Measurements from ENCODE around the gene JAZF1.

The JAZF1 gene

DNA sequence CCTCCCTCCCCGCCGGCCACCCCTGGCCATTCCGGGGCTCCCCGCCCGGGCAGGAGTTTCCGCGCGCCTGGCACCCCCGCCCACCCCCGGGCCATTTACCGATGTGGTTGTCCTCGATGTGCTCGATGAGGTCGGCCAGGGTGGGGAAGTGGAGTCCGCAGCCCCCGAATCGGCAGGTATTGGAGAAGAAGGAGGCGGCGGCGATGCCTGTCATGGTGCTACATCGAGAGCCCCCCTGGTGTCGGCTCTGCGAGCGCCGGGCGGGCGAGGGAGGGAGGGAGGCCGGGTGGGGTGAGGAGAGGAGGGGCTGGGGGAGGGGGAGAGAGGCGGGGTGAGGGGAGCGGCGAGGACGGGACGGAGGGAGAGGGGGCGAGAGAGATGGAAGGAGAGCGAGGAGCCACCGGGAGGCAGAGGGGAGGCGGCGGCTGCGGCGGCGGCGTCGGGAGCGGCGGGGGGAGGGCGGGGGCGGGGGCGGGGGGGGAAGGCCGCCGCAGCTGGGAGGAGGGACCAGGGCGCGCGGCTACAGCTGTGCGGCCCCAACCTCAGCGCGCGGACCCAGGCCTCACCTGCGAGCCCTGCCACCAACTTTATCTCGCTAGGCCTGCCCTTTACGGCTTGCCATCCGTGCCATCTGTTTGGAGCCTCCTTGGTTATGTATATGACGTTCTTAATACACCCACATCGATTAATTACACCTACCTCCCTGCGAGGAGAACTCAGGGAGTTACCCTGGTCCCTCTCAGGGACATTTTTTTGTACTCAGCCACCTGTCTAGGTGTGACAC lies at the start of gene JAZF1:
TSS of gene JAZF1 (minus strand) at position 432 of the 784 bp plus-strand sequence.
- DNase-seq (ENCODE audit: low read depth): peak; percentile 61

DNA sequence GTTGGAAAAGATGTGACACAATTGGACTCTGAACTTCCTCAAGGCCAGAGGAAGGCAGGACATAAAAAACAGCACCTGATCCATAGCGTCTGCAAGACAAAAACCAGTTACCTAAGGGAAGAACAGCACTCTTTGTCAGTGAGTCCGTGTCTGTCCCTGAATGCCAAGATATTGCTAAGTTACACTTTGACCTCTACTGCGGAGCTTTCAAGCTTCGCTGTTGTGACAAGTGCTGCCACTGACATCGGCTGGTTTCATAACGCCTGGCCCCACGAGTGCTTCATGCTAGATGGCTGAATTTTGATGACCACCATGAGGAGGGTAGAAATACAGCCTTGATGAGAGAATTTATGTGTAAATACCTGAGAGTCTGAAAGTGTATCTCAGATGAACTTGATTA lies 49.7 kb upstream of the JAZF1 start:
- no peak for DNase-seq (ENCODE audit: low read depth)

DNA sequence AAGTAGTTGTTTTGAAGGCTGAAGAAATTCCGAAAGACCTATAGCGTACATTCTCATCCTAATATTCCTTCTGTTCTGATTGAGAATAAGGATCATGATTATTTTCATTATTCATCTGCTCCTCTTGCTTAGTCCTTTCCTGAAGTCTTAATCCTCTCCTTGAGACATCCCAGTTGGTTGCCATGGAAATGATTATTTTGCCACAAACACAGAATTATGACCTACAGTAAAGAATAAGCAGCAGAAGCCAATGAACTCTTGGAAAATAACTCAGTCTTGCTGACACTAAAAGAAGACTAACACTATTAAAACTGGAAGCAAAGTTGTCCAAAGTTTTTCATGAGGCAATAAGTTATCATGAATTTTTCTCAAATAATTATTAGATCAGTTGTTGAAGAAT lies 47.8 kb upstream of the JAZF1 start:
- DNase-seq (ENCODE audit: low read depth): no peak

DNA sequence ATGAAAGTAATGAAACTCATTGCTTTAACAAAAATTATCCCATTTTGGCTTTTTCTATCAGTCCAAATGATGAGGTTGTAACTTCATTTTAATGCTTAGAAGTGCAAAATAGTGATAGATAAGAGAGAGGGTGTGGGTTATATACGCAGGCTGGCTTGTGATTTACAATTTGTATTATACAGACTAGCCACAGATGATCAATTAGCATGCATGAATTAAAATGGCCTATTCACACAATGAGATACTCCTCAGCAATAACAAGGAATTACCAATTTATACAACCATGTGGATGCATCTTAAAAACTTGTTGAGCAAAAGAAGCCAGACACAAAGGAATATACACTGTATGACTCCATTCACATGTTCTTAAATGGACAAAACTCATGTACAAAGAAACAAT lies 45.4 kb upstream of the JAZF1 start:
- no peak for DNase-seq (ENCODE audit: low read depth)

DNA sequence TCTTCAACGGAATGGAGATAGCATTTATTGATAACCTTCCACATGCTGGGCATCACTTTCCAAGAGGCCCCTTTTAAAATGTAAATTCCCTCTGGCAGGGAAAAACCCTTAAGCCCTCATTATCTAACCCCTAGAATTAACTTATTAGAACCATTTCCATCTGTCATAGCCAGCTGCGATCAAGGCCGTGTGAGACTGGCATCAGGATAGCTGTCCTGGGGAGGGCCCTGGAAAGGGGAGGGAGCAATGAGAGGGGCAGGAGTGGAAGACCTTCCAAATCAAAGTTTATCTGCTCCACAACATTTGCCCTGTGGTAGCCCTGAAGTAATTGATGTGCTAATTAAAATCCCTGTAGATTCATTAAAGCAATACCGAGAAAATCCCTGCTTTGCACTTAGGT lies 45.0 kb upstream of the JAZF1 start:
- DNase-seq (ENCODE audit: low read depth): no peak

DNA sequence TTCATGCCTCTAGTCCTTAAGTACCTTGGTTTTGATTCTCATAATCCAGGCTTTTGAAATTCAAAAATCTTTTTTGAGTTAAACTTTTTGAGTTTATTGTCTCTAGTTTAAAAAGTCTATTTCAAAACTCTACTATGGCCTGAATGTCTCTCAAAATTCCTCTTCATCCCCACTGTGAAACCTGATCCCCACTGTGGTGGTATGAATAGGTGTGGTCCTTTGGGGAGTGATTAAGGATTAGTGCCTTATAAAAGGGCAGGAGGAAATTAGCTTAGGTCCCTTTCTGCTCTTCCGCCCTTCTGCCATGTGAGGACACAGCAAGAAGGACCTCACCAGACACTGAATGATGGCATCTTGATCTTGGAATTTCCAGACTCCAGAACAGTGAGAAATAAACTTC lies 44.1 kb upstream of the JAZF1 start:
- DNase-seq (ENCODE audit: low read depth): no peak

DNA sequence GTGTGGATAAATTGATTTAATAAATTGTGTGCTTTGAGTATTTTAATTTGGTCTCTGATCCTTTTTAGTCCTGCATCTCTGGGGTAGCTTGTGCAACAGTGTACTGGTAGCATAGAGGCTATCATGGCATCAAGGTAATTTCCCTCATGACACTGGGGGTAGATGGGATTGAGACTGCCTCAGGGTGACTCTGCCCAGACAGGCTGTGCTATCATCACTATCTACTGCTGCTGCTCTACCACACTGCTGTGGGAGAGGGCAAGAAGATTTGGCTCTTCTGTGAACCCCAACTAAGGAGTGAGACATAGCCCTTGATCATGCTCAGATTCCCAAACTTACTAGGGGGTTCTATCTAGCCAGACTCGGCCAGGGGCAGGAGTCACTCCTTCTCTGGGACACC lies 43.6 kb upstream of the JAZF1 start:
- no peak for DNase-seq (ENCODE audit: low read depth)

DNA sequence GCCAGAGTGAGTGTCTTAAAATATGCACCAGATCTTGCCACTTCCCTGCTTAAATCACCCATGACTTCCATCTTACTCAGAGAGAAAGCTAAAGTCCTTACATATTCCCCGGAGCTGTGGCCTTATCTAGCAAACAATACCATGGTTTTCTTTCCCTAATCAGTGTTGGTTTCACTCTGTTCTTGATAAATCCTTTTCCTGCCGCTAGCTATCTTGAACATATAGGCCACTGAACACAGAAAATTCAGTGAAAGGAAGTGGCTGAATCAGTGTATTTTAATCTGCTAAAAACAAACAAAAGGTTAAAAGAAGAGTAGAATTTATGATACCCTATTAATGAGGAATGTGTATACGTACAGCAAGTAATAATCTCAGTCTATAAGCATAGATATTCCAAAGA lies 42.0 kb upstream of the JAZF1 start:
- no peak for DNase-seq (ENCODE audit: low read depth)

DNA sequence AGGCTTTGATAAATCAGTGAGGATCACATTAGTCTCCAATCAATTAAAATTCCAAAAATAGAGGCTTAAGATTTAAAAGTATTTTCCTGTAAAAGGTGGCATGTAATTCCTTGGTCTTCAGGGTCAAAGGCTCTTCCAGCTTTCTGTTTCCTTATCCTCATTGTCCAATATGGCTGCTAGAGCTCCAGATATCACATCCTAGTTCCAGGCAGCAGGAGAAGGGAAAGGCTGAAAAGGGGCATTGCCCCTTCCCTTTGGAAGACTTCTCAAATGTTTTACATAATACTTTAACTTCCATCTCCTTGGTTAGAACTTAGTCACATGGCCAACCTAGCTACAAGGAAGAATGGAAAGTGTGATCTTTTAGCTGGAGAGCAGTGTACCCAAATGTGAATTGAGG lies 39.2 kb upstream of the JAZF1 start:
- DNase-seq (ENCODE audit: low read depth): no peak

DNA sequence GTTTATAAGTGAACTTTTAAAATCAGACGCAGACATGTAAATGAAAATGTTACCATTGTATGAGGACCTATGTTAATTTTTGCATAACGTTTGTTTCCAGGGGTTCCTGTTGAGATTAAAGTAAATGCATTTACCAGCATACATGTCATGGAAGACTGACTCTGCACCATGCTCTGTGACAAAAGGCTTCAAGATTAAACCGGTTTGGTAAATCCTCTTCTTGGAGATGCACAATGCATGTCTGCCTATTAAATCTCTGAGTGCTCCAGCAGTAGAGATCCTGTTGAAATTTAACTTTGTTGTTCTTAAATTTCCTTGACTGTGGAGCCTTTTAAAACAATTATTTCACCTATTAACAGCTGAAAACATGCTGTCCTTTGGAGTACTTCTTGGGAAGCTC lies 36.5 kb upstream of the JAZF1 start:
- DNase-seq (ENCODE audit: low read depth): no peak

DNA sequence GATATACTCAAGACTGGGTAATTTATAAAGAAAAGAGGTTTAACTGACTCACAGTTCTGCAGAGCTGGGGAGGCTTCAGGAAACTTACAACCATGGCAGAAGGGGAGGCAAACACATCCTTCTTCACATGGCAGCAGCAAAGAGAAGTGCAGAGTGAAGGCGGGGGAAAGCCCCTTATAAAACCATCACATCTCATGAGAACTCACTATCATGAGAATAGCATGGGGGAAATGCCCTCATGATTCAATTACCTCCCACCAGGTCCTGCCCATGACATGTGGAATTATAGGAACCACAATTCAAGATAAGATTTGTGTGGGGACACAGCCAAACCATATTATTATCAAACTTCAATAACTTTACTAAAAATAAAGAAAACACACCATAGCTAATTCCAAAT lies 30.4 kb upstream of the JAZF1 start:
- DNase-seq (ENCODE audit: low read depth): no peak

DNA sequence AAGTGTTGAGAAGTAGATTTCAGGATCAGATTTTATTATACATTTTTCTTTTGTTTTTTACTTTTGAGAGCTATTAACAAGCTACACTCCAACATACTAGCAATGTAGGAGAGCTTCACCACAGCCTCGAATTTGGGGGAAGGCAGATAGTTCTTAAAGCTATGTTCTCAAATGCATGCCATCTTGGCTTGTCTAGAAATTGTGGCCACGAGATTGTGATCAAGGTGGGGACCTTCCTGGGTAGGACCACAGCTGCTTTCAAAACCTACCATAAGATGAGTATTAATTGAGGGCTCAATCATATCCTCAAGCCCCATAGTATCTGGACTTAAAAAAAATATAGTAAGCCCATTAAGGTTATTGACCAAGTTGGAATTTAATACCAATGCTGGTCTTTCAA lies 27.9 kb upstream of the JAZF1 start:
- DNase-seq (ENCODE audit: low read depth): no peak

DNA sequence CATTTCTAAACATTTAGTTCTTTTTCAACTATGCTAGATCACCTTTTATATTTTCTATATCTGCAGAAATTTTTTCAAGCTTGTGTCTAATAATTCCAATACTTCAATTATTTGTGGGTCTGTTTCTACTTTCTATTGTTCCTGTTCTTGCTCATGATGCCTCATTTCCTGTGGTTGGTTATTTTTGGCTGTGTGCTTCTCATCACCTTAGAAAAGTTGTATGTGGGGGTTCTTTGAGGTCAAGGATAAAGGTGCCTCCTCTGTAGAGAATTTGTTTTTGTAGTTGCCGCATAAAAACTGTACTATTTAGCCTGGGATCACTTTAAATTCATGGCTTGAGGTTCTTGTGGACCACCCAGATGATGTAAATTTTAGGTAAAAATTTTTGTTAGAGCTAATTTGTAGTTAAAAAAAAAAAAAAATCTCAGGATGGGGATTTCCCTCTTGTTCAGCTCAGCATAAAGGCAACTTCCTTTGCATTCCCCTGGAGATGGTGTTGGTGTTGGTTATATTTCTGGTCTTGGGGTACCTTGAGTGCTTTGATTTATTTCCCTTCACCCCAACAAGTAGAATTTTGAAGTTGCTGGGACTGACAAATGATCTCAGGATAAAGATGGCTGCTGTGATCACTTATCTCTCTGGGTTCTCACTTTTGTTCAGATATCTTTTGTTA lies 27.0 kb upstream of the JAZF1 start:
- DNase-seq (ENCODE audit: low read depth): no peak

DNA sequence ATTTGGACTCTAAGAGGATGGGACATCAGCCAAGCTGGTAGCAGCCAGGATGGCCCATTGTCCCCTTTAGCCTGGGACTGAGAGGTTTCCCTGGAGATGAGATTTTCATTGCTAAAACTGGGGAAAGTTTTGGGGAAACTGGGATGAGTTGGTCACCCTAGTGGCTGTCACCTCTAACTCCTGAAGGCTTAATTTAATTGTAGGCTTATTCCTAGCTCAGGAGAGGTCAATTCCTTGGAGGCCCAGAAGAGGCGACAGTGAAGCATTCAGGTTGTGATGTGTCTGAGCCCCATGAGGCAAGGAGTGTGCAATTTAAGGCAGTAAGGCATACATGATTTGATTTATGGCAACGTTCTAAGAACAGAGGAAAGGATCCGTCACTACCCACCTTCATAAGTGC lies 24.9 kb upstream of the JAZF1 start:
- DNase-seq (ENCODE audit: low read depth): no peak

DNA sequence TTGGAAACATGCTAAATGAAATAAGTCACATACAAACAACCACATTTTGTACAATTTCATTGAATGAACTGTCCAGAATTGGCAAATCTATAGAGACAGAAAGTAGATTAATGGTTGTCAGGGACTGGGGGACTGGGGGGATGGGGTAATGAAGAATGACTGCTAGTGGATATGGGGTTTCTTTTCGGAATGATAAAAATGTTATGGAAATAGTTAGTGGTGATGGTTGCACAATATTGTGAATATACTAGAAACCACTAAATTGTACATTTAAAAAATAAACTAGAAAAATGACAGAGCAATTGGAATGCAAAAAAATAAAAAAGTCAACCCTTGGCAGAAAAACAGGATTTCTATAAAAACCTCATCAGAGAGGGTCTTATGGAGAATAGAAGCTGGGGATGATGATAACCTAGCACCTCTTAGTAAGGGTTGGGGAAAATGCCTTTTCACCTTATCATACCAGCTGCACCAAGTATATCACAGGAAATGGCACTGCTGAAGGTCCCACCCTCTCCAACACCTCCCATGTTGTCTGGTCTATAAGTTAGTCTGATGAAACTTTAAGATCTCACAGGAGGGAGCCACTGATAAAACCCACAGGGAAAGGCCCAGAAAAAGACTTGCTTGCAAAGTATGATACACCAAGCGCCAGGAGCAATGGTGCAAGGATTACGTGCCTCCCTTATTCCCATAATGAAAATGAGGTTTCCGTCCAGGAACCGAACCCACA lies 23.1 kb upstream of the JAZF1 start:
- DNase-seq (ENCODE audit: low read depth): peak; percentile 41

DNA sequence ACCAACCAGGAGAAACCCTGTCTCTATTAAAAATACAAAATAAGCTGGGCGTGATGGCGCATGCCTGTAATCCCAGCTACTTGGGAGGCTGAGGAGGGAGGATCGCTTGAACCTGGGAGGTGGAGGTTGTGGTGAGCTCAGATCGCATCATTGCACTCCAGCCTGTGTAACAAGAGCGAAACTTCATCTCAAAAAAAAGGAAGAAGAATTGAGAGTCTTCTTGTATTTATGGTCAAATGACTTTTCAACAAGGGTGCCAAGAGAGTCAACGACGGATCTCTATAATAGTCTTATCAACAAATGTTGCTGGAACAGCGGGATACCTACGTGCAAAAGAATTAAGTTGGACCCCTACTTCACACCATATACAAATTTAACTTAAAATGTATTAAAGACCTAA lies 21.6 kb upstream of the JAZF1 start:
- DNase-seq (ENCODE audit: low read depth): no peak

DNA sequence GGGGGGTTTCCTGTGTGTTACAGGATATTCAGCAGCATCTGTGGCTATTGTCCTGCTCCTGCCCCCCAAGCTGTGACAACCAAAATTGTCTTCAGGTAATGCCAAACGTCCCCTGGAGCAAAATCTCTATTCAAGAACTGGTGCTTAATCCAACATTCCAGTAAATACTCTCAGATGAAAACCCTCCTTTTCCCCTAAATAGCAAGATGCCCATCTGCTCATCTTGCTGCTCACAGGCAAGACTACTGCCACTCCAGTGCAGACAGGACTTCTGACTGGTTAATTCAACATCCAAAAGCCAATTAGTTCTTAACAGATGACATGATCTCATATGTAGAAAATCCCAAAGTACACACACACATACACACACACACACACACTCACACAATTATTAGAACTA lies 20.5 kb upstream of the JAZF1 start:
- DNase-seq (ENCODE audit: low read depth): no peak

DNA sequence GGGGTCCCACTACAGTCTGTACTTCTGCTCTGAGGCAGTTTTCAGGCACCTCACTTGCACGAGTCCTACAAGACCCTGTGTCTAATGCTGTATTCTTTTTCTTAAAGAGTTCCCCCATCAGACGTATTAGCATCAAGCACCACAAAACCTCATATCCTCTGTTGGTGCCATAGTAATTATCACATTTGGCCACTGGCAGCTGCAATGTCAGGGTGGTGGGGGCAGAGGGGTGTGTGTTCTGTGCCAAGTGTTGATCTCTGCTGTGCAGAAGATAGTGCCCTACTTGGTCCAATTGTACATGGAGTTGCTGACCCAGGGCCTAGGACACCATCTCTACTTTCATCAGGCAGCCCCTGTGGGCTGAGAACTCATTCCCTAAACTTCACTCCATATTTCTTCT lies 20.0 kb upstream of the JAZF1 start:
- no peak for DNase-seq (ENCODE audit: low read depth)

DNA sequence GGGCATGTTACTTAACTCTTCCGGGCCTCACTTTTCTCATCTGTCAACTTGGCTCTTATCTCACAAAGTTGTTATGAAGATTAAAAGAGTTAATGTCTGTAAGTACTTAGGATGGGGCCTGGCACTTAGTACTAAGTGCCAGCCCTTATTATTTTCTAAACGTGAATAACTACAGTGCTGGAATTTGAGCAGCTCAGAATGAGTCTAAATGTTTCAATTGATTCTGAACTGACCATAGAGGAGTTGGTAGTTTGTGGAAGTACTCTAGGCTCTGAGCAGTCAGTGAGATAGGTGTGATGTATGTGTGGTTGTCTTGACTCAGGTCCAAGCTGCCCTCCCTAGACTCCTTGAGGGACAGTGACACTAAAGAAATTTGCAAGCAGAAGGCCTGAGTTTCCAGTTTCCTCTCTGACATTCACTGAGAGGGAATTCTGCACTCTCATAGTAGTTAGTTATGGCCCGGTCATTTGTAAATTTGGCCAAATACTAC lies 18.5 kb upstream of the JAZF1 start:
- DNase-seq (ENCODE audit: low read depth): no peak

DNA sequence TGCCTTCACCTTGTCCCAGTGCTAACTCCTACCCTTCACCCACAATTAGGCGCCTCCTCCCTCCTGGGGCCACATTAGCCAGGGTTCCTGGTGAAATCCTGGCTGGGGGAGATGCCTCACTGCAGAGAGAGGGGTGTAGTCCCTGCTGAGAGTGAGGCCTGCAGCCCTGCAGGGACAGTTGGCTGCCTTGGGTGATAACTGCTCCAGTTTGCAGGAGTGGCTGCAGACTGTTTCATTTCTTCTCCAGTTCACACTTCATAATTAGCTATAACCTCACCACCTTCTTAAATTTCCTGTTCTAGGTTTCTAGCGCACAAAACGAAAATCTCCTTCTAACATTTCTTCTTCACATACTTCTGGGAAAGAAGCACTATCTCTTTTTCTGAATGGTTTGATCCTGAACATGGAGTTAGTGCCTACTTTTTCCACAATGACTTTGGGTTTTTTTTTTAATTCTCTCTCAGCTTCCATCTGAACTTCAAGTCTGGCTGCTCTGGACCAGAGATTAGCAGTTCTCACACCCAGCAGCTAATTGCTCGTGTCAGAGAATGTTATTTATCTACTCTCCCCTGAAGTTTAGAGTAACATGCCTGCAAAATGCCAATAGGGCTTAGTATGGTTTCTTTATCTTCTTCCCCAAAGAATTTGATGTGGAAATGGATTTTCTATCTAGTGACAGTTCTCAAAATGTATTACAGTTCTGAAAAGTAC lies 15.5 kb upstream of the JAZF1 start:
- no peak for DNase-seq (ENCODE audit: low read depth)

DNA sequence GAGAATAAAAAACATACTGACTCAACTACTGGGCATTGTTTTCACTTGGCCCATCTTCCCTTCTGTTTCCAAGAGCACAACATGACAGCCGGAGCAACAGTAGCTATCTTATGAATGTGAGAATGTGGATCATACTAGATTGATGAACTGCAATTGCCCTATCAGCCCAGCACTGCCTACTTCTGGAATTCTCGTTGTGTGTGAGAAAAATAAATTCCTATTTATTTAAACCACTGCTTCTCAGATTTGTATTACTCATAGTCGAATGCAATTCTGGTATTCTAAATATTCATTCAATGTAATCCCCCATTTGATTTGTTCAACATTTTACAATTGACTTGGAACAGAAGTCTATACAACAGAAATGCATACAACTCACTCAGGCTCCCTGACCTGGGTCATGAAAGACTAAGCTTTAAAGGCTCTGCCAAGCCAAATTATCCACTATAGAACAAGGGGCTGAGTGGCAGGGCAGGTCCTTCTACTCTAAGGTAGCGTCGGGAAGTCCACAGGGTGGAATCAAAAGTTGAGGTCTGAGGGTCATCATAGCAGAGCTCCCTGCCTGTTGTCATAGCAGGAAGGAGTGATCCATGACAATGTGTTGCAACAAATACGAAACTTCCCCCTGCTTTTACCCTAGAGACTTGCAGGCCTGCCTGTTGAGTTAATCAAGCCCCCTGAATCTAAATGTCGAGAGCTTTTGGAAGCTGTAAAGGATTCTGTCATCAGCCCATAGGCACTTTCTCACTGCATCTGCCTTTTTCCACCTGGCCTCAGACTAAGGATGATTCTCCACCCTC lies 12.4 kb upstream of the JAZF1 start:
- DNase-seq (ENCODE audit: low read depth): peak; percentile 36

DNA sequence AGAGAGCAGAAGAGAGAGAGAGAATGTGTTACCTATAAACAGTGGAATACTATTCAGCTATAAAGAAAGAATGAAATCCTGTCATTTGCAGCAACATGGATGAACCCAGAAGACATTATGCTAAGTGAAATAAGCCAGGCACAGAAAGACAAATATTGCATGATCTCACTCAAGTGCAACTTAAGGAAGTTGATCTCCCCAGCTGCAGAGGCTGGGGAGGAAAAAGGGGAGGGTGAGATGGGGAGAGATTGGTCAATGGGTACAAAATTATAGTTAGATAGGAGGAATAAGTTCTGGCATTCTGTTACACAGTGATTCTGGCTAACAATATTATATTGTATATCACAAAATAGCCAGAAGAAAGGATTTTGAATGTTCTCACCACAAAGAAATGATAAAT lies 11.2 kb upstream of the JAZF1 start:
- no peak for DNase-seq (ENCODE audit: low read depth)
